Activated CD8-positive, alpha-beta memory T cell treated with anti-CD3 and anti-CD28 coated beads for 48 hours (primary cell): ENCODE results near the gene MTMR6.

Experiments
- DNase-seq, 3 experiments: peaks; one replicate each; pipeline ENCODE4 v3.0.0-alpha.2; 2020; ENCODE audit warnings: low read depth in 2 of 3, low spot score in 2 of 3

The MTMR6 gene

DNA sequence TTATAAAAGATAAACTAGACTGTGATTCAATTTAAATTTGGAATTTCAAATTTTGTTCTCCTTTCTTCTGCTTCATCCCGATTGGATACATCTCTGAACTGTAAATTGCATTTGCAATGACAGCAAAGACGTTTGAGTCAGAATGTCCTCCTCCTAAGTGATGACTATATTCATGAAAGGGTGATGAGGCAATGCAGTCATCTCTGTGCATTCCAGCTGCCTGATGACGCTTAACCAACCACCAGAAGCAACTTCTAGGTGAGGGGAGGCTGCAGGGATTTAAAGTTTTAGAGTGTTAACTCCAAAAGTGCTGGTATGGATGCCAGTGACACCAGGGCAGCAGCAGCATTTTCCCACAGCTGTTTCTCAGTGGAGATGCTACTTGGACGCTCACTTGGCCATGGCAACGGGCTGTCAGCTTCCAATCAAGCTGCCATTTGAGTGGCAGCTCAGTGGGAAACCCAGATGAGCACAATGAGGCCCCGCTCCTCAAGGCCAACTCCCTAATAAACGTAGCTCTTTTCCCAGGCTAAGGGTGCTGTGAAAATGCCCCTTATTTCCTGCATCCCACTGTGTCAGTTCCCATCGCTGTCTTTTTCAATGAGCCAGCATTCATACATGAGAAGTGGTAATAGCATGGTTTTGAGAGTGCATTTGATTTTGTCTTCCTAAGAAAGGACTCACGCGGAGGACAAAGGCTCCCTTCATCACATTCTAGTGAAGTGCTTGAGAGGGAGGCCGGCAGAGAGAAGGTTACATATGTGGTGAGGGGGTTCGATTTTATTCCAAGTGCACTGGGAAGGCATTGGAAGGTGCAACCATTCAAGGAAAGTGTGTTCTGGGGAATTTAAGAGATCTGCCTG, 70.0 kb downstream of the MTMR6 start:
- no peak for DNase-seq

DNA sequence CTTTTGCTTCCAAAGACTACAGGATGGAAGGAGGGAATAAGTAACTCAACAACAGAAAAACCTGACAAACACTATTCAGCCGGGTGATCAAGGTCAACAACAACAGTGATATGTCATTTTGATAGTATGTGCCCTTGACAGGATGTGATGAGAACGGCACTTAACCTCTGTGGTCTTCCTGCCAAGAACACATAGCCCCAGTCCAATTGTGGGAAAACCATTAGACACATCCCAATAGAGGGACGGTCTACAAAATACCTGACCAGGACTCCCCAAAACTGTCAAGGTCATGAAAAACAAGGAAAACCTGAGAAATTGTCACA, 72.1 kb downstream of the MTMR6 start:
- DNase-seq: no peak

DNA sequence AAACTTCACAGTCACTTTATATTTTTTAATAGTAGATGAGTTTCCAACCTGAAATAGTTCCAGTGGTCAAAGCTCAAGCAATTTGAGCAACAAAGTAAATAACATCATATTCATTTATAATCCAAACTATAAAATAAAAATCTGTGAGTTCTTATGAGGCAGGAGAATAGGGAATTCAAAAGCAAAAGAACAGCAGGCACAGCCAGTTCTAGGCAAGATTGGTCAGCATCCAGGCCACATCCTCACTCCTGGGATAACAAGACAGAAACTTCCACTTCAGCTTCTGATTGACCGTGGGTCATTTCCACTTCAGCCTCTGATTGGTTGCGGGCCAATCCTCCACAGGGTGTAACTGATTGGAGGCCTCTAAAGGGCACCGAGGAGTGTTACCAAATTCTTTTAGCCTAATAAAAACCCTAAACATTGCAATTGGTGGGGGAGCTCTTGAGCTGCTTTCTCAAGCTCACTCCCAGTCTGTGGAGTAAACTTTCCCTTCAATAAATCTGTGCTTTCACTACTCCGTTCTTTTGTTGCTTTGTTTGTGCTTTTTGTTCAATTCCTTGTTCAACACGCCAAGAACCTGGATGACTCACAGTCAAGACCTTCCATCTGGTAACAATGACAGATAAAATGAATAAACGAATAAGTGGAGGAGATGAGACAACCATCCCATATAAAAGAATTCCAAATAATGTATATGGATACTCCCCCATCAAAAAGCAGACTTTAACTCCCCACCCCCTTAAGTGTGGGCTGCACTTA, 72.6 kb downstream of the MTMR6 start:
- DNase-seq: no peak

DNA sequence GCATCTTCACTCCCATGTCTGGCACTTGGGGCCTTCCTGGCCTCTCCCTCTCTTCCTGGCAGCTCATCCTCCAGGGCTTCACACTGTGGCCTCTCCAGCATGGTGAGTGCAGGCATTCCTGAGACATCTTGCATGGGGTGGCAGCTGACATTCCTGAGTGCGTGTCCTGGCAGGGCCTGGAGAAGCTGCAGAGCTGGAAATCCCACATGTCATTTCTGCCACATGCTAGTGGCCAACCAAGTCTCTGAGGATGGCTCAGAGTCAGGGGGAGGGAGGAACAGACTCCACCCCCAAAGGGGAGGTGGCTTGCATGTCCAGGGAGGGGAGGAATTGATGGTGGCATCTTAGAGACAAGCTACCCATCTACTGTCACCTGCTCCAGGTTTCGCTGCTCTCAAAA, 73.6 kb downstream of the MTMR6 start:
- no peak for DNase-seq

DNA sequence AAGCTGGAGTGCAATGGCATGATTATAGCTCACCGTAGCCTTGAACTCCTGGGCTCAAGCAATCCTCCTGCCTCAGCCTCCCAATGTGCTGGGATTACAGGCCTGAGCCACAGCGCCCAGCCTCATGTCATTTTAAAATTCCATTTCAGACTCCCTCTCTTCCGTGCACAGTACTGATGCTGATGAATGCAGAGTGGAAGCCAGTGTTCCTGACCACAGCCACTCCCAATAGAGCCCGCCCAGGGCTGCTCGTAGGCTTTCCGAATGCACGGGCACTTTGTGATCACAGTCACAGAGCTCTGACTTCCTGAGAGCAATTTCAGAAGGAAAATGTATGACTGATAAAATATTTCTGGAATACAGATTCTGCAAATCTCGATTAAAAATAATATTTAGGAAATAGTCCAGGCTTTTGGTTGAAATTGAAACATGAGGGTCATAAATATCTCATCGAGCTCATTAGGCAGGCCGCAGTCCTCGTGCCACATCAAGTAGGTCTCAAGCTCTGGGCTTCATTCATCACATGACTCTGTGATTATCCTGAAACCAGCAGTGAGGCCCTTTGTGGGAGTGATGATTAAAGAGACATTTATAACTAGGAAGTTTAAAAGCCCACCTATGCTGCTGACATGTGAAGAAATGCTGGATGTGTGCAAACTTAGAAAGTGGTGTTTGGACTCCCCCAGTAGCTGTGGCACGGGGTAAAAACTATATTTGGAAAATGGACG, 76.3 kb downstream of the MTMR6 start:
- DNase-seq: no peak

DNA sequence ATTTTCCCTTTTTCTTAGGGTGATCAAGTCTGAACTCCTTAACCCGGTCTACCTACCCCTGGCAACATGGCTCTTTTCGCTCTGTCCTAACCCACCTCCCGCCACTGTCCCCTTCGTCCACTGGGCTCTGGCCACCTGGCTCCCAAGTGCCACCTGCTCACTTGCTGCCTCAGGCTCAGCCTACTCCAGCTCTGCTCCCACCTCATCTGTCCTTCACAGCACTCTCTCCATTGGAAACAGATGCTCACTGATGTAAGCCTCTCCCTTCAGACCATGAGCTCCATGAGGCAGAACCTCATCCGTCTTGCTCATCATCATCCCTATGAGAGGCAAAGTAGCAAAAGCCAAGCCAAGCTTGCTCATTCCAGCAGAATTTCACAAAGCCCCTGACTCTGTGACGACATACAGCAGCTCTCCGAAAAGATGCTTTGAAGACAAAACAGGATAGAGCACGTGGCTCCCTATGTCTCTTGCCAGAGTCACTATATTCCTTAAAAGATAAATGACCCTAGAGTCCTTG, 79.9 kb downstream of the MTMR6 start:
- DNase-seq: no peak

DNA sequence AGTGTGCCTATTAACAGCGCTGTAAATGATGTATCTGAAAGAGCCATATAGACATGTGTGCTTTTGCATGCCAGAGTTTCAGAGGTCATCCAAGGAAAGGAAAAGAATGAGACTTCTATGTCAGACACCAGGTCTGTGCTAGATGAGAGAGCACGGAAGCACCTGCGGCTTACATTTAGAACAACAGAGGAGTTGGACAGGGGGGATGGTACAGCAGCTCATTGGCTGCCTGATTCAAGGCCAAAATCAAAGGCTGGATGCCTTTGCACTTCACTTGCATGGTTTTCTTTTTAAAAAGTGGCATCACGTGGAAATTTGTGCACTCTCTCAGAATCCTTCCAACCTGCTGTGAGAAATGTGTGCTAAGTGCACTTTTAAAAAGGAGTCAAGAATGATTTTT, 82.4 kb downstream of the MTMR6 start:
- no peak for DNase-seq

DNA sequence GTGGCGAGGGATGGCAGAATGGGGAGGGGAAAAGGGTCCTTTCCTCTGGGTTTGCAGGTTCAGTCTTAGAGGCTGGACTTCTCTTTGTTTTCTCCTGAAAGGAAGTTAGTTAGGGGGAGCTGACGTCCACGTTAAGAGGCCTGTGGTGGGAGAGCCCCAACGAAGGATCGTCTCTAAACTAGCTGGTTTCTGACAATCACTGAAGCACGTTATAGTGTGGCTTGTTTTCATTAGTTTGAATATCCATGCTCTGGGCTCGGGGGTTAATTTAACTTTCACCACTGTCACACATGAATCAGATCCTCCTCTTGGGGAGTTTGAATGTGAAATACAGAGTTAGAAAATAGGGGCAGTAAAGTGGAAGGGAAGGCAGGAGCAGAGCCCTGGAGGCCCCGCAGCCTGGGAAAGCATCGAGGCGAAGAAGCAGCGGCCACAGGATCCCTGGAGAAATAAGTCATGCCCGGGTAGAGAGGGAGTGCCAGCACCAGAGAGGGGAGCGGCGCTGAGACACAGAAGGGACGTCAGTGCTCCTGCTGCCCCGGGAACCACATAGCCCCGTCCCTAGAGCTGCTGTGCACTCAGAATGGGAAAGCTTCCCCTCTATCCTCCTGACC, 84.1 kb downstream of the MTMR6 start:
- DNase-seq: no peak

DNA sequence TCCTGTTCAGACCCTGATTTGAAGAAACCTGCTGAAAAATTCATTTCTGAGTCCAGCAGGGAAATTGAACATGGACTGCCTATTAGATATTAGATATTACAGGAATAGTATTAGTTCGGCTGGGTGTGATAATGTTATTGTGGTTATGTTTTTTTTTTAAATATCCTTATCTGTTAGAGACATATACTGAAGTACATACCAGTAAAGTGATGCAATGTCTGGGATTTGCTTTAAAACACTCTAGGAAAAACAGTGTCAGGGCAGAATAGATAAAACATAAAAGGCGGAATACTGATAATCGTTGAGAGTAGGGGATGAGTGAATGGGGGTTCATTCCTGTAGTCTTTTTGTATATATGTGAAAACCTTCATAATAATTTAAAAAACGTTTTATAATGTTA, 86.5 kb downstream of the MTMR6 start:
- DNase-seq: no peak

DNA sequence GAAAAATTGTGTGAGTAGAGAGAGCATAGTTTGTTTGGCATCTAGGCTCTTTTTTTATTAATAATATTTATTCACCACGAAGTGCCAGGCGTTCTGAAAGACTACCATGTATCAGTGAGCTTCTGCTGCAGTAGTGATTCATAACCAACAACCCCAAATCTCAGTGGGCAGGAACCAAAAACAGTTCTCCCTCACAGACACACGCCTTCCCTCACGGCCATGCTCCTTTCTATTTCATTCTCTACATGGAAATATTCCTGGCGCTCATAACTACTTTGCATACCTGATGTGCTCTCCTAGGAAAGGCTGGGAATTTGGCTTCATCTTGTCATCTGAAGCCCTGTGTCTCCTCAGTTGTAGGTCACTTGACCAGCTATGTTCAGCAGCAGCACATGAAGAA, 88.6 kb downstream of the MTMR6 start:
- no peak for DNase-seq

DNA sequence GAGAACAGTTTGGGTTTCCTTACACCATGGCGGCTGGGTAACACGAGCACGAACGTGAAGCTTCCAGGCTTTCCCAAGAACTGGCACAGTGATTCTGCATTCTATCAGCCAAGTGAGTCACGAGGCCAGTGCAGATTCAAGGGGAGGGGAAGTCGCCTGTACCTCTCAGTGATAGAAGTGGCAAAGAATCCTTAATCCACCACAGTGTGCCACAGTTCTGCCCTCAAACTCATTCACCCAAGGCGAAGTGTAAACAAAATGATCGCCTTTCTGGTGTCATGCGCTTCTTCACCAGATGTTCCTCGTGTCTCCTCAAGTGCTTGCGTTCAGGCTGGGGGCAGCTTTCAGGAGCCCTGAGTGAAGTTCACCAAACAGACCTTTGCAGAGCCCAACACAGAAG, 90.3 kb downstream of the MTMR6 start:
- DNase-seq: no peak
